ENCODE measurements around the gene FKBP4. TPM values are rescaled to one million over a fixed set of nuclear protein-coding genes. Genes with fewer than 3 reads are reported as not detected.

The FKBP4 gene
- total RNA-seq, 1 donor from 2014 or later = 44.8 TPM

GRCh38 chr12:2776129-2776806 is 18.5 kb upstream of the FKBP4 start:
- no peak for DNase-seq (ENCODE audit: low spot score in 2 of 2)
- no peak for FAIRE-seq

- FAIRE-seq (no peak), DNase-seq (ENCODE audit: low spot score in 2 of 2) (no peak)
These were observed 15.5 kb upstream of the FKBP4 start for GRCh38 chr12:2779281-2779680.

- no peak for FAIRE-seq
- peak; percentile 45 to 65 for DNase-seq (ENCODE audit: low spot score in 2 of 2)
These were observed 10.7 kb upstream of the FKBP4 start for GRCh38 chr12:2783936-2784600.

- no peak for FAIRE-seq
- no peak for DNase-seq (ENCODE audit: low spot score in 2 of 2)
These were observed 9.8 kb upstream of the FKBP4 start for GRCh38 chr12:2785017-2785416.

- FAIRE-seq (no peak), DNase-seq (ENCODE audit: low spot score in 2 of 2) (no peak)
These were observed 3.7 kb upstream of the FKBP4 start for GRCh38 chr12:2791089-2791488.

GRCh38 chr12:2792671-2793500 is 1.9 kb upstream of the FKBP4 start:
- DNase-seq (ENCODE audit: low spot score in 2 of 2) (no peak), FAIRE-seq (no peak)

- DNase-seq (ENCODE audit: low spot score in 2 of 2) = no peak
- FAIRE-seq = no peak
These were observed 1.2 kb upstream of the FKBP4 start for GRCh38 chr12:2793561-2793960.

- FAIRE-seq = no peak
- peak in 1 of 2 donors; percentile 52 for DNase-seq (ENCODE audit: low spot score in 2 of 2)
These were observed 507 bp upstream of the FKBP4 start for GRCh38 chr12:2794191-2794735.

GRCh38 chr12:2795291-2796186 is 769 bp downstream of the FKBP4 start:
- FAIRE-seq (no peak), DNase-seq (ENCODE audit: low spot score in 2 of 2) (peak; percentile 90 to 96)

- FAIRE-seq = no peak
- no peak for DNase-seq (ENCODE audit: low spot score in 2 of 2)
These were observed 1.5 kb downstream of the FKBP4 start for GRCh38 chr12:2796187-2796666.

- no peak for FAIRE-seq
These were observed 3.1 kb downstream of the FKBP4 start for GRCh38 chr12:2797721-2798418.

GRCh38 chr12:2800046-2800570 is 5.3 kb downstream of the FKBP4 start:
- FAIRE-seq (no peak), DNase-seq (ENCODE audit: low spot score in 2 of 2) (no peak)

More at GRCh38 chr12:2797721-2798418, 3.1 kb downstream of the FKBP4 start:
- no peak for DNase-seq (ENCODE audit: low spot score in 2 of 2)

- DNase-seq (ENCODE audit: low spot score in 2 of 2) (no peak), FAIRE-seq (no peak)
These were observed 6.4 kb downstream of the FKBP4 start for GRCh38 chr12:2801044-2801783.

- DNase-seq (ENCODE audit: low spot score in 2 of 2) (no peak), FAIRE-seq (no peak)
These were observed 9.0 kb downstream of the FKBP4 start for GRCh38 chr12:2803635-2804392.

- FAIRE-seq = no peak
- DNase-seq (ENCODE audit: low spot score in 2 of 2) = peak in 1 of 2 donors; percentile 48
These were observed 9.8 kb downstream of the FKBP4 start for GRCh38 chr12:2804393-2805142.

GRCh38 chr12:2805143-2805520 is 10.4 kb downstream of the FKBP4 start:
- FAIRE-seq (no peak), DNase-seq (ENCODE audit: low spot score in 2 of 2) (no peak)

- no peak for FAIRE-seq
- no peak for DNase-seq (ENCODE audit: low spot score in 2 of 2)
These were observed 11.9 kb downstream of the FKBP4 start for GRCh38 chr12:2806700-2807099.

All from frontal cortex (tissue), 4 donors.